T-helper 9 cell (primary cell): ENCODE measurements around the gene DOCK9.

Experiments used
- DNase-seq: peaks from one replicate; pipeline ENCODE4 v3.0.0-alpha.2; 2020

Gene DOCK9

DNA sequence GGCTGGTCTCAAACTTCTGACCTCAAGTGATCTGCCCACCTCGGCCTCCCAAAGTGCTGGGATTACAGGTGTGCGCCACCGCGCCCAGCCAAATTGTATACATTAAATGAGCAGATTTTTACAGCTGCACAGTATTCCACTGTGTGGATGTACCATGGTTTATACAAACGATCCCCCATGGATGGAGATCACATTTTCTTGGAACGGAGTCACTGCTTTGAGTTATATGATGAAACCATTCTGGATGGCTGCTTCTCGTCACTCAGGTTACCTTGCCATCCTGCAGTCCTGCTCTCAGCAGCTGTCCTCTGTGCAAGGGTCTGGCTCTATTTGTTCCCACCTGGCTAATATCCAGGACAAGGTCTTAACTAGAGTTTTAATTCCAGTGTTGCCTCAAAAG is 186.3 kb downstream of the DOCK9 start:
- no peak for DNase-seq

GRCh38 chr13:98787996-98788395 is 189.9 kb downstream of the DOCK9 start:
- DNase-seq = no peak

GRCh38 chr13:98787173-98787572 is 190.7 kb downstream of the DOCK9 start:
- DNase-seq = no peak

GRCh38 chr13:98786023-98786422 is 191.8 kb downstream of the DOCK9 start:
- DNase-seq = no peak

DNA sequence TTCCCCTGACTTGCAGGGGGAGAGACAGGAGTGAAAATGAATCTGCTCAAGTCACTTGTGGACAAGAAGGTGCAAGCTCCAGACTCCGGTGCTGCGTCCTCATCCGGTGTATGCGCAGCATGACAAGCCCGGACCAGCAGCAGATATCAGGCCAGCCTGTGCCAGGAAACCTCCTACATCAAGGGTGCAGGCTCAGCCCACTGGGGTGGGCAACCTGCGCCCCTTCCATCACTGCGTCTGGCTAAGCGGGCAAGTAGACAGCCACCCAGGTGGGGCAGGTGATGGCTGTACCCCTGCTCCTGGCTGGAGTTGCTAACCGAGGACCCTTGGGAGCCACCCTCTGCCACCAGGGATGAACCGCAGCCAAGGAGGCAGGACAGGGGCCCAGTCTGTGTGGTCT is 192.5 kb downstream of the DOCK9 start:
- DNase-seq = no peak

DNA sequence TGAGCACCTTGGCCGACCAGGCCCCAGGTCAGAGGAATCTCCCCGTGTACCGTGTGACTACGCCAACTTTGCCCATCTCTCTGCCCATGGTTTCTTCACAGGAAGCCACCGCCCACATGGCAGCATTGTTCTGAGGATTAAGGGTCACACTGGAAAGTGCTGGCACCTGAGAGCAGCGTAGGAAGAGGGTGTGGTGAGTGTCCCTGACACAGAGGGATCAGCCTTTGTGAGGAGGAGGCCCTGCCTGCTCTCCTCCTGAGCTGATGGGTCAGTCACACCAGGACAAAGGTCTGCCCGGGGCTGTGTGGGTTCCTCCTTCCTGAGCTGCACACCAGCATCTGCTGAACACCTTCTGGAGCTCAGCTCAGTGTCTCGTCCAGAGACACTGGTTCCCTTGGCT is 193.2 kb downstream of the DOCK9 start:
- no peak for DNase-seq

- no peak for DNase-seq
Observed at GRCh38 chr13:98783856-98784478, 193.9 kb downstream of the DOCK9 start.

DNA sequence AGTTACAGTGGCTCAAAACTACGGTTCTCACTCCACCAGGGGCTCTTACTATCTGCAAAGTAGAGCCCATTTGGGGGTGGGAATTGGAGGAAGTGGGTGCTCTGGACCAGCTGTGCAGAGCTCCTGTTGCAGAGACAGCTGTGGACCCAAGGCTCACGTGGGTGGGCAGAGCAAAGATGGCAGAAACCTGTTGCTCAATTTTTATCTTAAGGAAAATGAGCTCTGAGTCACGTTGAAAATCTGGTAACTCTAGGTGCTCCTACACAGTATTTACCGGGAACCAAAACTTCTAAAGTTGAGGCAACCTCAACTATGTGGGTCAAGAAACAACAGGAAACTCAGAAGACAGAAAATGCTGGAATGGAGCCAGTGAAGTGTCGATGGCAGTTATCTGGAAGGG is 195.2 kb downstream of the DOCK9 start:
- no peak for DNase-seq

DNA sequence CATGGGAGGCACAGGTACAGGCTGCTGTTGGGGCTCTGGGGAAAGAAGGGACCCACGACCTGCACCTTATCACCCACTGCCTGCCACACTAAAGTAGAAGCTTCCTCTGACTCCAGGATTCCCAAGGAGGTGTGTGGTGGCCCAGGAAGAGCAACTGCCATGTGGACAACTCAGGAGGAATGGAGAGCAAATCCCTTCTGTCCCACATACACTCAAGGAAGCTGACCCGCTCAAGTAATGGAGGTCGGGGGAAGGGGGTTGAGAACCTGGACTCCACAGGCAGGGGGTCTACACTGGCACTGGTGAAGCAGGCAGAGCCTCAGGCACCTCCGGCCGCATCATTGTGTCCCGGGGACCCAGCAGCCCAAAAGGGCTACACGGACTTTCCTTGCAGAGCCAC is 196.0 kb downstream of the DOCK9 start:
- no peak for DNase-seq

DNA sequence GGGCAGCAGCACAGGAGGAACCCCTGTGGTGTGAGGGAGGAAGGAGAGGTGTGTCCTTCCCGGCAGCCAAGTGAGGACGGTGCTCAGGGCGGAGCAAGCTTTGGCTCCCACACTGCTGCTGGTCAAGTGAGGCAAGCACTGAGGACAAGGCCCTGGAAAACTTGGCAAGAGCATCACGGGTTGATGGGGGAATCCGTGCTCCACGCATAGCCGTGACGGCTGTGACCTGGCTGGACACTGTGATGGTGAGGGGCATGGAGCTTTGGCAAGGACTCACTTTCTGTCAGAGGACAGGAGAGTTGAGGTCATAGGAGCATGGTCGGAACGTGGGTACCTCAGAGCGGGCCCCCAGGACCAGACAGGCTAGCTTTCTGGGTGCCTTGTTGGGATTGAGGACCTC is 196.4 kb downstream of the DOCK9 start:
- DNase-seq = no peak

GRCh38 chr13:98781045-98781444 is 196.8 kb downstream of the DOCK9 start:
- DNase-seq = no peak

- DNase-seq = no peak
Observed at GRCh38 chr13:98780451-98780850, 197.4 kb downstream of the DOCK9 start.

GRCh38 chr13:98779695-98780094 is 198.2 kb downstream of the DOCK9 start:
- no peak for DNase-seq

GRCh38 chr13:98778749-98779148 is 199.1 kb downstream of the DOCK9 start:
- no peak for DNase-seq

GRCh38 chr13:98776644-98777043 is 201.2 kb downstream of the DOCK9 start:
- no peak for DNase-seq

- no peak for DNase-seq
Observed at GRCh38 chr13:98775844-98776598, 201.8 kb downstream of the DOCK9 start.

DNA sequence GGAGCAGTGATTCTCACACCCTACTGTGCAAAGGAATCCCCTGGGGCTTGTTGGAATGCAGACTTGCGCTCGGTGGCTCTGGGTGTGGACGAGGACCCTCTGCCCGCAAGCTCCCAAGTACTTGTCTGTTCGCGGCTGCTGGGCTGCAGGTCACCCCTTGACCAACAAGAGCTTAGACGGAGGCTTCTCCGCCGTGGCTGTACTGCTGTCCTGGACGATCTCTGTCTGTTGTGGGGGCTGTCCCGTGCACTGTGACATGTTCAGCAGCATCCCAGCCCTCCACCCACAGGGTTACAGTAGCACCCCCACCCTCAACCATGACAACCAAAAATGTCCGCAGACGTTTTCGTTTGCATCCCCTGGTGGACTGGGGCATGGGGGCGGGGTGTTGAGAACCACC is 202.5 kb downstream of the DOCK9 start:
- DNase-seq = no peak

DNA sequence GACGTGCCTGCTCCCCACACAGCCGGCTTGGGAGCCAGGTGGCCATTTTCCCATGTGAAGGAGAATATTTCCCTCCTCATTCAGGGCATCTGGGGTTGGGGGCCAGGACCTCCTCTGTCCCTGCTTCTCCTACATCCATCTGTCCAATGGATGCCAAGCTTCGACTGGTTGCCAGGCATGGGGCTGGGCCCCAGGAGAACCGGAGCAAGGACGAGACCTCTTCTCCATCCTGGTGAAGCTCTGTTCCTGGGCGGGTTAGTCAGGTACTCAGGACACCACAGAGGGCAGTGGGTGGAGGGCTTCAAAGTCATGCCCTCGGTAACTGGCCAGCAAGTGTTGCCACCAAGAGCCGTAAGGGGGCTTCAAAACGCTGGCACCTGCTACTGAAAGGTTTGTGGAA is 203.1 kb downstream of the DOCK9 start:
- no peak for DNase-seq

DNA sequence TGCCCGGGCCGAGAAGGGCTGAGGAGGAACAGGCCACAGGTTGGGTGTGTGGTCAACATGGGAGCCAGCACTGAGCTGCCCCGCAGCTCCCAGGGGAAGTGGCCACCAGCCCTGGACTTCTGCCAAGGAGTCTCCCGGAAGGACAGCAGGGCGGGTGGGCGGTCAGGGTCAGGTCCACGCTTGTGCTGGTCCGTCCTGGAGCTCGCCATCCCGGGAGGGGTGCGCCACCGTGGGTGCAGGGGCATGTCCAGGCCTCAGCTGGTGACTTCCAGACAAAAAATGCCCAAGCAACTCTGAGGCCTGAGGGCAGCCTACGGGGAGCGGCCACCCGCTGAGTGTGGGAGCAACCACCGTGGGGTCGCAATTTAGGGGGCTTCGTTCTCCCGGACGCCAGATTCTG is 203.9 kb downstream of the DOCK9 start:
- no peak for DNase-seq

DNA sequence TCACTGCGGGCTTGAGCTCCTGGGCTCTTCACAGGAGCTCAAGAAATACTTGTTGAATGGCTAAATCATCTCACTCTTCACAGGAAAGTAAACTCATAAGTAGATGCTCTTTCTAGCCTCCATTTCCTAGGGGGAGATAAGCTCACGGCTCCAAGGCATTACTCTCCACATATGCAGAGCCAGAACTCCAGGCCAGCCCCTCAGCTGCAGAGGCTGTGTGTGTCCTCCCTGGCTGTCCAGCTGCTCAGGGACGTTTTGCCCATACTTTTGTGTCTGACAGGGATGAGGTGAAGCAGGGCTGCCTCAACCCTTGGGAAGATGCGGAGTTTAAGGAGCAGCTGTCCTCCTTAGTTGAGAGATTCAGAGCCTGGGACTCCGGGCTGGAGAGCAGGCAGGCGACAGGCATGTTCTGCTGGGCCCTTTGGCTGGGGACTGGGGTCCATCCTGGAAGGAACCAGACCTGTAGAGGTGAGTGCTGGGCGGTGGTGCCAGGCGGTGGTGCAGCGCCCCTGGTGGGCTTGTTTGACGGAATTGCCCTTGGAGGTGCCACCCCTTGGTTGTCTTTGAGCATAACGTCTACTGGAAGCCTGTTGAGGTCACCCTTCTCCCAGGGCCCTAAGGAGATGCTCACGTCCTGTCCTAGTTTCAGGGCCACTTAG is 204.9 kb downstream of the DOCK9 start:
- DNase-seq = no peak

GRCh38 chr13:98771838-98772611 is 205.8 kb downstream of the DOCK9 start:
- DNase-seq = no peak

DNA sequence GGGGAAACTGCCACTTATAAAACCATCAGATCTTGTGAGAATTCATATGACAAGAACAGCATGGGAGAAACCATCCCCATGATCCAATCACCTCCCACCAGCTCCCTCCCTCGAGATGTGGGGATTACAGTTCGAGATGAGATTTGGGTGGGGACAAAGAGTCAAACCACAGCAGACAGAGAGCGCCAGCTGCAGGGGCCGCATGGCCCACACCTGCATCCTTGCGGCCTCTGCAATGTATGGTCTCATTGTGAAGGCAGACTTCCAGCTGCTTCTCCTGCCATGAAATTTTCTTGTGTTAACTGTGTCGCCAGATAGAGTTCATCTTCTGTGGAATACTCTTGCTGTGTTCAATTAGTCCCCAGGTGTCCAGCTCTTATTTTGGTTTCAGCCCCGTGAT is 208.1 kb downstream of the DOCK9 start:
- no peak for DNase-seq

DNA sequence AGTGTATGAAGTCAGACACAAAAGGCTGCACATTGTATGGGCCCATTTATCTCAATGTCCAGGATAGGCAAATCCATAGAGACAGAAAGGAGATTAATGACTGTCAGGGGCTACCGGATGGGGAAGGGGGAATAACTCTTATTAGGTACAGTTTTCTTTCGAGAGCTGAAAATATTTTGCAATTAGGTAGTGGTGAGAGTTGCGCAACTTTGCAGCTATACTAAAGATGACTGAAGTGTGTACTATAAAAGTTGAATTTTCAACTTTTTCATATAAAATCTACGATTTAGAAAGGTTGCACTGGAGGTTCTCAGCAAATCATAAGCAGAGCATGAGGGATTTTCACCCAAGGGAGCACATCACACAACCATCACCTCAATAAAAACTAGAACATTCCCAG is 209.3 kb downstream of the DOCK9 start:
- no peak for DNase-seq

GRCh38 chr13:98766697-98767096 is 211.2 kb downstream of the DOCK9 start:
- no peak for DNase-seq
